Sciatic nerve (tissue), 2 donors: ENCODE results near the gene SIX2. TPM values are rescaled to one million over a fixed set of nuclear protein-coding genes. Genes with fewer than 3 reads are reported as not detected.
"Not testable (repeated sequence)": the region's sequence is repeated elsewhere in the genome, so short reads cannot be mapped to it uniquely, and the experiment has no call there.

Experiments
- ATAC-seq: fragments of 200-7000 bp; cut with Tn5 transposase; one replicate; pipeline ENCODE4 v1.9.1; 2020; ENCODE audit warnings: mild to moderate bottlenecking, moderate library complexity
- DNase-seq: peaks from one replicate; pipeline ENCODE4 v3.0.0-alpha.2; 2020; ENCODE audit warnings: low spot score
- intact Hi-C: fragments of 100-400 bp; cut with DNase I; formaldehyde crosslinking; loops from one replicate; pipeline ENCODE4 v1.14.2; 2022
- total RNA-seq: library from RNA; stranded (reverse); fragmentation: NEBNext Ultra II Directional; extraction: Animal tissue kit (Norgen Biotek cat#: 25700); gene quantifications from one replicate; pipeline ENCODE4 v1.2.1, GENCODE V29; 2021
- donor health status: DM: no; HTN: no; CAD: no.
- donor health status: DM: no; HTN: no; CAD: no.

Gene SIX2
- total RNA-seq = 3.6 TPM

DNA sequence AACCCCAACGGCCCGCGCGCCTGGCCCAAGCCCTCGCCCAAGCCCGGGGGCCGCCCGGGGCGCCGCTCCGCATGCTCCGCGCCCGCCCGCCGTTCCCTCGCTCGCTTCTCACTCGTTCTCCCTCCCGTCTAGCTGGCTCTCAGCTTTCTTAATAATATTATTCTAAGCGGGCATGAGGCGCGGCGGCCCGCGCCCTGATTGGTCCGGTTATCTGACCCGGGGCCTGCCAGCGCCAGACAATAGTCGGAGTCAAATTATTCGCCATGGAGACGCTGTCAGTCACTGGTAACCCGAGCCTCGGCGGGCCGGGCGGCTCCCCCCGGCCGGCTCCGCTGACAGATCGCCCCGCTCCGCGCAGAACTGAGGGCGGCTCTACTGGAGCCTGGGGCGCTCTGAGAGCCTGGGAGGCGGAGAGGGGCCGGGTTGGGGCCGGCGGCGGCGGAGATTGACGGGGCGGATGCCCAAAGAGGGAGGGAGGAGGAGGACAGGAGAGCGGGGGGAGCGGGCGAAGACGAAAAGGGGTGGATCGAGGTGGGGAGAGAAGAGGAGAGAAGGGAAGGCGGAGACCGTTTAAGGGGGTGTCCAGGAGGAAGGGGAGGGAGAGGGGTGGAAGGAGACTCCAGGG lies at the start of gene SIX2:
Gene SIX2 (minus strand): TSS at position 150 of the 625 bp plus-strand sequence. CDS start 342 bp downstream, outside the sequence.
- DNase-seq = peak; percentile 93
- ATAC-seq = peak; percentile 95
- intact Hi-C loops = no loop called here

DNA sequence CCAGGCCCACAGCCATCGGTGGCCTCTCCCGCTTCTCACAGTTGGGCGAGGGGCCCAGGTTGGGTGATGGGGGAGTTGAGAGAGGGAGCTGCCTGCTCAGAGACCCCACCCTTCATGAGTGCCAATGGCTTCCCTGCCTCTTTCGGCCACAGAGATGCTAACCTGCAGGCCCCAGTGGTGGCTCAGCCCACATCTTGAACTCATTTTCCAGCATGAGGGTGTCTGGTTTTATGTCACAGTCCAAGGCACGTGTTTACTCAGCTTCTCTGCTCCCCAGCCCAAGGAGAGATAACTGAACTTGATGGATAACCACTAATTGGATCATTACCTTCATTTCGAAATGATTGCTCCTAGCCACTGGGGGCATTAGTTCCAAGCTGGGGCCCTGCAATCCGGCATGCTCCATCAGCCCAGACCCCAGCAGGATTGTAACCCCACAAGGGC lies 45.9 kb upstream of the SIX2 start:
- DNase-seq (no peak), ATAC-seq (no peak)
- intact Hi-C loops = no loop called here

DNA sequence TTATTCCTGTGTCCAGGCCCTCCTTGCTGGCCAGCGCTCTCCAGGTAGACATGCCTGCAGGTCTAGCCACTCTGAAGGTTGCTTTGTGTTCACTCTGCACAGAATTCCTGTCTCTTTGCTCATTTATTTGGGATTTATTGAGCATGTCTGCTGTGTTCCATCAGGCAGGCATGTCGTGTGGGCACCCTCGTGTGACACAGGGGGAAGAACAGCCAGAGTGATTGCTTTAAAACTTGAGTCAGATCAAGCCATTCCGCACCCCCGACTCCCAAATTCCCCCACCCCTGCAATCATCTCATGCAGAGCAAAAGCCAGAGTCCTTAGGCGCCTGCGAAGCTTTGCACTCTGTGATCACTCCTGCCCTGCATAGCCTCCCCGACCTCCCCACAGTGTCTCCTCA lies 44.7 kb upstream of the SIX2 start:
- DNase-seq = no peak
- intact Hi-C loops = no loop called here
- no peak for ATAC-seq

DNA sequence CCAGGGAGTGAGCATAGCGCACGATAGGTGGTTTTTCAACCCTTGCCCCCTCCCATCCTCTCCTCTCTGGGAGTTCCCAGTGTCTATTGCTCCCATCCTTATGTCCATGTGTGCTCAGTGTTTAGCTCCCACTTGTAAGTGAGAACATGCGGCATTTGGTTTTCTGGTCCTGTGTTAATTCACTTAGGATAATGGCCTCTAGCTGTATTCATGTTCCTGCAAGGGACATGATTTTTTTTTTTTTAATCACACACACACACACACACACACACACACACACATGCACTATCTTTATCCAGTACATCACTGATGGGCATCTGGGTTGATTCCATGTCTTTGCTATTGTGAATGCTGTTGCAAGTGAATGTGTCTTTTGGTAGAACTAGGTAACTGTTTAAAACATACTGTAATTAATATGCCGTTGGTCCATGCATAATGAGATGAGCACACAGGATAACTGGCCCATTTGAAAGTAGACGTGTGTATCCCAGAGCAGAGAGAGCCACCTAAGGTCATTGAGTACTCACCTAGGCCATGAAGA lies 43.2 kb upstream of the SIX2 start:
- ATAC-seq (no peak), DNase-seq (no peak)
- intact Hi-C loops = no loop called here

DNA sequence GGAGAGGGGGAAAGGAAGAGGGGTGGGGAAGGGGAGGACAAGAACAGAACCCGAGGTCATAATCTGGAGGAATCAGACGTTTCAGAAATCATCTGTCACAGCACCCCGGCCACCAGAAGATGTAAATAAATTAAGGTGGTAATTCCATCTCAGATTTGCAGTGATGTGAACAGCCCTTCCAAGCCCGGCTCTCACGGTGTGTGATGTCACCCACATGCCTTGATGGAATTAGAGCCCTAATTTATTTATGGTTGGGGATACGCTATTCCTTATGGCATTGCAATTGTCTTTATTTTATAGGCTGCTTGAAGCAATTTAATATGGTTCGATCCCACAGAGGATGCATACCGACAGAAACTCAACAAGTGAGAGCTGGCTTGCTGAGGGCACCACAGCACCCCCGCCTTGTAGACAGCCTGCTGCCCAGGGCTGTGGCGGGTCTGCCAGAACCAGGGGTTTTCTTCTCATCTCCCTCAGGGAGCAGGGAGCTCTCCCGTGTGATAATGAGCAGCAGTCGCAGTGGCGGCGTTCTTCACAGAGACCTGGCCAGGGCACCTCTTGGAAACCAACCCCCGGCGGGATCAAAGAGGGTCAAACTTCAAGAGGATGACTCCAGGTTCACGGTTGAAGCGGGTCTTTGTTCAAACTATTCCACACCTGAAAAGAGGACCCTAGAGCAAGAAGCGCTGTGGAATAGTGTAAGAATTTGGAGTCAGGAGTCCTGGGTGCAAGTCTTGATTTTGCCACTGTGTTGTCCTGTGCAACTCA lies 40.5 kb upstream of the SIX2 start:
- no peak for ATAC-seq
- no peak for DNase-seq
- intact Hi-C loops = no loop called here

DNA sequence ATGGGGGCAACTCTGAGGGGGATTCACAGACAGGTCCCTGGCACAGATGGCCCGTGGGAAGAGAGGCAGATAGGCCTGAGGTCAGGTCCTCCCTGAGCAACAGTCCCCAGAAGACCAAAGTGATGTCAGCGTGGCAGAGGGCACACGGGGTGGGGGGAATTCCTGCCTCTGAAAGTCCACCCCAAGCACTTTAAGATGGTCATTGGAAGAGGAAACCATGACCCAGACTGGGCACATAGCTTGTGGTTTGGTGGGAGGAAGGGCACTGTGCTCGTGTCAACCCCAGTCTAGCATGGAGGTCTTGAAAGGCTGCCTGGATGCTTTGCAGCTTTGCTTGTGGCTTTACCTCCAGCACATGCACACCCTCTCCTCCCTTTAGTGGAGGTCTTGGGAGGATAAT lies 38.0 kb upstream of the SIX2 start:
- no peak for ATAC-seq
- intact Hi-C loops = no loop called here
- DNase-seq = no peak

DNA sequence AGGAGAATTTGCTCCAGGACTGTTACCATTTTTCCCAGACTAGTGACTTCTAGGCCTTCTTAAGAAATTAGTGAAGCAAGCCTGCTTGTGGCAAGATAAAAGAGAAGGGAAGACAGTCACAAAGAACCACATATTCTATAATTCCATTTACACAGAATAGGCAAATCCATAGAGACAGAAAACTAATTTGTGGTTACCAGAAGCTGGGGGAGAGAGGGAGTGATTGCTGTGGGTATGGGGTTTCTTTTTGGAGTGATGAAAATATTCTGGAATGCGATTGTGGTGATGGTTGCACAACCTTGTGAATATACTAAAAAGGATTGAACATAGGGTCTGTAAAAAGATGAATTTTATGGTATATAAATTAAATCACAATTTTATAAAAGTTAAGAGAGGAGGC lies 37.5 kb upstream of the SIX2 start:
- ATAC-seq (no peak), DNase-seq (no peak)
- intact Hi-C loops = no loop called here

DNA sequence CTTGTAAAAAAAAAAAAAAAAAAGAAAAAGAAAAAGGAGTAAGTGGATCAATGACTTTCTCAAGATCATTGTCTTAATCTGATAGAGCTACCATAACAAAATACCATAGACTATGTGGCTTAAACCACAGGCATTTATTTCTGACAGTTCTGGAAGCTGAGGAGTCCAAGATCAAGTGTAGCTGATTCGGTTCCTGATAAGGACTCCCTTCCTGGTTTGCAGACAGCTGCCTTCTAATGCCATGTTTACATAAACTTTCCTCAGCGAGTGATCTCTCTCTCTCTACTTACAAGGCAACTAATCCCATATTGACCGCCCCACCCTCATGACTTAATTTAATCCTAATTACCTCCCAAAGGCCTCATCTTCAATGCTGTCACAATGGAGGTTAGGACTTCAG lies 36.5 kb upstream of the SIX2 start:
- DNase-seq = no peak
- intact Hi-C loops = no loop called here
- no peak for ATAC-seq

DNA sequence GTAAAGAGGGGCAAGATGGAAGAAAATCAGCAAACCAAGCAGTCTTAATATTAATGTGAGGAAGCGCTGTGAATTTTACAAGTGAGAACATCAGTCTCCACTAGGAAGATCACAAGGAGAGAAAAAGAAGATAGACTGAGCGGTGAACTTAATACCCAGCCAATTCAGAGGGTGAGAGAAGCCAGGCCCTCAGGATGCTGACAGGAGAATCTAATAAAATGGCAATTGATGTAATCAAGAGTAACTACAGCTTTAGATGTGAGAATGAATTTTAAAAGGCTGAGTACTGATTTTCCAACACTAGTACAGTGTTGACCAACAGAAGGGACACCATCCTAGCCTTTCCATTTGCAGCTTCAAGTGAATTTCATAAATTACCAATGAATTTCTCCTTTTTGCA lies 35.7 kb upstream of the SIX2 start:
- intact Hi-C loops = no loop called here
- no peak for ATAC-seq
- DNase-seq = no peak

DNA sequence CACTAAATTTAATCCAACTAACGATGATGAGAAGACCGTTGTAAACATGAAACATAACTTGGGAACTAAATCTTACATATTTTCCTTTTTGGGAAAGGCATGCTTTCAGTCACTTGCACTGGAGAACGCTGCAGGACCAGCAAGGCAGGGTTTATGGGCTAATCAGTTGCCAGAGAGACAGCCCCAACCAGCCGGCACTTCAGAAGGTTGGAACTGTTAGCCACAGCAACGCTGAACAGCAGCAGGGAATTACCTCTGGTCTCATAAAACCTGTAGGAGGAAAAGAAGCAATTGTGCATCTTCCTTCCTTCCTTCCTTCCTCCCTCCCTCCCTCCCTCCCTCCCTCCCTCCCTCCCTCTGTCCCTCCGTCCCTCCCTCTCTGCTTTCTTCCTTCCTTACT lies 33.9 kb upstream of the SIX2 start:
- ATAC-seq = no peak
- intact Hi-C loops = no loop called here
- DNase-seq = no peak

DNA sequence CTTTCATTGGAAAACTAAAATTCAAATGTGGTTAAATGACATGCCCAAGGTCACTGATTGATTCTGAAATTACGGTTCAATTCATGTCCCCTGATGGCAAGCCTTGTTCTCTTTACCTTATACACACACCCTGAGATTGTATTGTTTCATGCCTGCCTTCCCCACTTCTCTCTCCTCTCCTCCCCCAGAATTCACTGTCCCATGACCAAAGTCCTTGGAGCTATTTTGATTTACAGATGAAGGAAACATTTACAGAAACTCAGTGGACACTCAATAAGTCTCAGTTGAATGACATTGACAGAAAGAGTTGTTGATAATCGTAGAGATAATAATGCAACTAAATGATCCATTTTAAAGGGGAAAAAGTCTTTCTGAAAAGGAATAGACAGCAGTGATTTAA lies 33.1 kb upstream of the SIX2 start:
- intact Hi-C loops = no loop called here
- ATAC-seq (no peak), DNase-seq (no peak)

DNA sequence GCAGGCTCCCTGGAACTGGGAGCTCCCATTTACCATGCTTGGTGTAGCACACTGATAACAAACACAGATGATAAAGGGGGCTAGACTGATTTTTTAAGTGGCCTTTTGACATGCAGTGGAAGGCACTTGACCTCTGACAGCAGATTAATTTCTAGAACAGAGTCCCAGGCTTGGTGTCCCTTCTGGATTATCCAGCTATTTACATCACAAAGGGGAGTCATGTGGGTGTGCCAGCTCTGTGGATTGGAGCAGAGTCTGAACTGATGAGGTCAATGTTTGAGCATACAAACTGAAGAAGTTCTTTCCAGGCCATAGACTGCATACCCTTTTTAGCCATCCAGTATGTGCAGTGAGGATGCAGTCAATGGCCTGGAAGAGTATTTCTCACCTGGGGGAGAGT lies 31.5 kb upstream of the SIX2 start:
- DNase-seq = no peak
- ATAC-seq = no peak
- intact Hi-C loops = no loop called here

DNA sequence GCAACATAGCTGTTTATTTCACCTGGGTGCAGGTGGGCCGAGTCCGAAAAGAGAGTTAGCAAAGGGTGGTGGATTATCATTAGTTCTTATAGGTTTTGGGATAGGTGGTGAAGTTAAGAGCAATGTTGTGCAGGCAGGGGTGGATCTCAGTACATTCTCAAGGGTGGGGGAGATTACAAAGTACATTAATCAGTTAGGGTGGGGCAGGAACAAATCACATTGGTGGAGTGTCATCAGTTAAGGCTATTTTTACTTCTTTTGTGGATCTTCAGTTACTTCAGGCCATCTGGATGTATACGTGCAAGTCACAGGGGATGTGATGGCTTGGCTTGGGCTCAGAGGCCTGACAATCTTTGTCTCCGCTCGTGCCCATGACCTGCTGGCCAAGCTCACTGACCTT lies 30.6 kb upstream of the SIX2 start:
- ATAC-seq, DNase-seq, intact Hi-C loops: not testable (repeated sequence)

DNA sequence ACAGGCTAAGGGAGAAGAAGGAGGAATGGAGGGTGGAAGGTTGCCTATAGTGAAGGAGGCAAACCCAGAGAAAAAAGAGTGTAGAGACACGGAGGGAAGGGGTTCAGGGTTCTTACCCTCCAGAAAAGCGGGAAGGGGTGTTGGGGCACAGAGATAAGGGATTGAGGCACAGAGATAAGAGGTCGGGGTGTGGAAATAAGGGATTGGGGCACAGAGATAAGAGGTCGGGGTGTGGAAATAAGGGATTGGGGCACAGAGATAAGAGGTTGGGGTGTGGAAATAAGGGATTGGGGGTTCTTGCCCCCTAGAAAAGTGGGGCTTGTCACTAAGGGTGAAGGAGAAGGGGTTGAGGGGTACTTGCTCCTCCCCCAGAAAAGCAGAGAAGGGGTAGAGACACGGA lies 29.6 kb upstream of the SIX2 start:
- intact Hi-C loops, ATAC-seq, DNase-seq: not testable (repeated sequence)

DNA sequence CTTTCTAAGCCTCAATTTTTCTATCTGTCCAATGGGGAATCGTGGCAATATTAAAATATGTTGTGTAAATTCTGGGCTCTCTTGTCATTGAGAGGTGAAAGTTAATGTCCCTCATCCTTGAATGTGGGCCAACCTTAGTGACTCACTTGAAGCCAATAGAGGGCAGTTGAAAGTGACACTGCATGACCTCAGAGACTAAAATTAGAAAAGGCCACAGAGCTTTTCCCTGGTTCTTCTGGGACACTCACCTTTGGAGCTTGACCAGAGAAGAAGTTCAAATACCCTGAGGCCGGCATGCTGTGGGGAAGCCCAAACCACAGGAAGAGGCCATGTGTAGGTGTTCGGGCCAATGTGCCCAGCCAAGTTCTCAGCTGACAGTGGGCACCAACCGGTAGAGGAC lies 24.1 kb upstream of the SIX2 start:
- no peak for ATAC-seq
- no peak for DNase-seq
- intact Hi-C loops = no loop called here

DNA sequence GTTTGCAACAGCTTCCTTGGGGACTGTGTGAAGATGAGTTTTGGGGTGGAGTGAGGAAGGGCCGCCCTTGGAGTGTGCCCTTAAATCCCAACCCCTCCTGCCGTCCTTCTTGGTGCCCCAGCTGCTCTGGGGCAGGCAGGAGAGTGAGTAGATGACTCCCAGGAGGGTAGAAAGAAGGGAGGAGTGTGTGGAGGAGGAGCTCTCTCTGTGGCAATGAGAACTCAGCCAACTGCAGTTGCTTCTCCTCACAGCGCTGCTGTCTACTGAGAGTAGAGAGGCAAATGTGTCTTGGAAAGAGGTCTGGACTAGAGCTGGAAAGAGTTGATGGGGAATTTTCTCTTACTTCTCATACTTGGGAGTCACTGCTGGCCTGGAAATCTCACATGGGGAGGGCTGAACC lies 21.8 kb upstream of the SIX2 start:
- ATAC-seq (peak; percentile 80), DNase-seq (no peak)
- intact Hi-C loops = no loop called here

DNA sequence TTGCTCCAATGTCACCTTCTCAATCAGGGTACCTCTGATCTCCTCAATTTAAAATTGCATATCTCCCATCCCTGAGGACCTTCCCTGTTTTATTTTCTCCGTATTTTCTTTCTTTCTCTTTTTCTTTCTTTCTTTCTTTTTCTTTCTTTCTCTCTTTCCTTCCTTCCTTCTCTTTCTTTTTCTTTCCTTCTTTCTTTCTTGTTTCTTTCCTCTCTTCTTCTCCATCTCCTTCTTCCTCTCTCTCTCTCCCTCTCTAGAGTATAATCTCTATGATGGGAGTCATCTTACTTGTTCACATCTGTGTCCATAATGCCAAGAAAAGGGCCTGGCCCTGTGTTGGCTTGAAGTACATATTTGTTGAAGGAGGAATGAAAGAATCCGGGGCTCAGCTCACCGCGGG lies 21.3 kb upstream of the SIX2 start:
- intact Hi-C loops = no loop called here
- ATAC-seq = no peak

DNA sequence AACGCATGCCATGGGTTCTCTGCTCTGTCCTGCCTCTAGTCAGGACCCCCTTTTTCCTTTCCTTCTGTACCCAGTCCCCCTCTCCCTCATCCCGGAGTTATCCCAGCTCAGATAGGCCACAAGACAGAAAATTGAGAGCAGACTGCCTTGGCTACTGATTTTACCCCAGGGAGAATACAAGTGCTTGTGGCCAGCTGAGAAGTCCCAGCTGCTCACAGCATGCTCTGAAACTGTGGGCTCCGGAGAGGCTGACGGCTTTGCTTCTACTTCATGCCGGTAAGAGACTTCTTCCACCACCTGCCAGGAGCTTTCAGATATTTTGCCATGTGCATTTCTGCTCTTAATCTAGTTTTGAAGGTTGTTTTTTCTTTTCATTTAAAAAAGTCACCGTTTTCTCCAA lies 20.0 kb upstream of the SIX2 start:
- no peak for DNase-seq
- ATAC-seq = no peak
- intact Hi-C loops = no loop called here

More for the DNA sequence above, 21.3 kb upstream of the SIX2 start:
- DNase-seq = no peak

DNA sequence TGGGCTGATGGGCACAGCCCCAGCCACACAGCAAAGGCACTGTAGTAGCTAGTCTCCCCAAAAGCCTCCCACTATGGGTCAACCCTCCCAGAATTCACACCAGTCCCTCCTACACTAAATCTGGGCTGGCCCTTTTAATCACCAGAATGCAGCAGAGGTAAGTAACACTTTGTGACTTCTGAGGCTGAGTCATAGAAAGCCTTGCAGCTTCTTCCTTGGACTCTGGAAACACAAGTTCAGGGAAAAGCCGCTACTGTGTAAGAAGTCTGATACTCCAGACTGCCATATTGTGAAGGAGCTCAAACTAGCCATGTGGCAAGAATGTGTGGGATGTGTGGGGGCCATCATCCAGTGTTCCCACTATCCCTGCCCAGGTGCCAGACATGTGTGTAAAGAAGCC lies 19.0 kb upstream of the SIX2 start:
- ATAC-seq (no peak), DNase-seq (no peak)
- intact Hi-C loops = no loop called here

DNA sequence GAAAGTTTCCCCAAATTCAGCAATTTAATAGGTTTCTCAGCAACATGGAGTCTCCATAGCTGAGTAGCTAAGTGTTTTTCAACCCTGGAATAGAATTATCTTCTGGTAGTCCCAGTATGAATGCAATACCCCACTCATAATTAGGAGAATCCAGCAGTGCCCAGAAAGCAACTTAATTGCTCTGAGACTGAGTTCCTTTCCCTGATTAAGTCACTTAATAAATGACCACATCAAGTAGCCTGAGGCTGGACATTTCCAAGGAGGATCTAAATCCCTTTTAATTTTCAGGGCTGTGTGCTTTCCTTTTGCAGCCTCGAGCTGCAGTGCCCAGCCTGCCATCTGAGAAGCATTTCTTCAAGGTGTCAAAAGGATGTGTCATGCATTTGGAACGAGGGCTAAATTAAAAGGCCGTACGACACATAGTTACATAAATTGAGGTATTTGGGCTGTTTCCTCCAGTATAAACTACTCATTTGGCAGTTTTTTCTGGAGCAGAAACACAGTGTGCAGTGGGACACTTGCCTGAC lies 17.7 kb upstream of the SIX2 start:
- DNase-seq (no peak), ATAC-seq (no peak)
- intact Hi-C loops = no loop called here
